GM21619 (cell line): ENCODE data around the gene CYFIP1.
"Not testable (repeated sequence)": the region's sequence is repeated elsewhere in the genome, so short reads cannot be mapped to it uniquely, and the experiment has no call there.

Experiments used
- ATAC-seq: cut with Tn5 transposase; IDR thresholded peaks from one replicate; pipeline ENCODE4 v1.9.1; 2021; ENCODE audit not compliant: unreplicated experiment

The CYFIP1 gene

DNA sequence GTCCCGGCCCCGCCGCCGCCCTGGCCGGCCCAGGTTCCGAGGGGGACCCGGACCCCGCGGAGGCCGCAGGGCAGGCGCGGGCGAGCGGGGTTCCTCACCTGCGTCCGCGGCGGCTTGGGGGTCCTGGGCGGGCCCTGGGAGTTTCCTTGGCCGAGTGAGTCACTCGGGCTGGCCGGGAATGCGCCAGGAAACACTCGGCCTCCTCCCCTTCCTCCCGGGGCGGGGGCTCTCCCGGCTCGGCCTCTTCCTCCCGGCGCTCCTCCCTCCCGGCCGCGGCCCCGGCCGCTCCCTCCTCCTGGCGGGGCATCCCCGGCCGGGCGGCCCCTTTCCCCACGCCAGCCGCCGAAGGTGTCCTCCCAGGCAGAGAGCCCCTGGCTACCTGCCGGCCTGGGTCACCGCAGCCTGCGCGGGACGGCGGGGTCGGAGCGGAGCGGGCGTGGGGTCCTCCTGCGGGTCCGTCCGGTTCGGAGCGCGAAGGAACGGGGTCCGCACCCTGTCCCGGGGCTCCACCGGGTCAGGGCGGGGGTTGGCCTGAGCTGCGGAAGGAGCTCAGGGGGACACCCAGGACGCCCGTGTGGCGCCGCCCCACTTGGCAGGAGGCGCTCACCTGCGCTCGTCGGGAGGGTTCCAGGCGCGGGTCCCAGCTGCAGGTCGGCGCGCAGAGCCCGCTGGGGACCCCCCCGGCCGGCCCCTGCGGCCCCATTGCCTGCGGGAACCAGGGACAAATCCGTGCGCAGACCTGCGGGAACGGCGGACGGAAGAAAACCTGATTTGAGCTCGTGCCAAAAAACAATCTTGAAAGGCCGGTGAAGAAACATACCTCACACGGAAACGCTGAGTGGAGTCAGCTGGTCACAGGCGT is at the start of gene CYFIP1:
TSS of gene CYFIP1 (minus strand) at position 180 of the 862 bp plus-strand sequence. CDS start 33,083 bp downstream, outside the sequence.
- peak; percentile 59 for ATAC-seq

DNA sequence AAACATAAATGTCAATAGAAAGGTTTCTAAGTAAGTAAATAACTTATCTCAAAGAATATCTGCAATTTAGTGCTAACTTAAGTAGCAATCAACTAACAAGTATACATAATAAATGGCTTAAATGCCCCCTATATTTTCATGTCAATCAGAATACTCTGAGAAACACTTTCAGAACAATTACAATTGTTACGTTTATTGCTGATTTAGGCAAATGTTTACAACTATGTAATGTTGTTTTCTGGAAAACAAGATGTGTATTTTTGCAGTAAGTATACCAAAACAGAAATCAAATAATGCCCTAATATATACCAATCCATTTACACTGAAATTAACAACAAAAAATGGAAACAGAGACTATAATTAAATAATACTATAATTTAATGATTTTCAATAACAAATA is 46.0 kb upstream of the CYFIP1 start:
- no peak for ATAC-seq

DNA sequence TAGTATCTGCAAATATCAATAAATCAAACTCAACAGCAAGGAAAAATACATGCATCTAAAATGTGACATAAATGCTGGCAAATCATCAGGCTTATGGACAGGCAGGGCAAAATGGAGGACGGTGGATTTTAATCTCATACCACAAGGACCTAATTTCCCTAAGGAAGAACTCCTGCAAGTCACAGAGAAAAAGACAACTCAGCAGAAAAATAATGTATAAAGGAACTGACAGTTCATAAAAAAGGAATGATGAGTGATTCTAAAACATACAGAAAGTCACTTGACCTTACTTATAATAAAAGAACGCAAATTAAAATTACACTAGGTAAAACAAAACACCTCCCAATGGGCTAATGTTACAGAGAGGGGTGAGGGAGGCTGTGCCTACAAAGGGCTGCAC is 42.0 kb upstream of the CYFIP1 start:
- no peak for ATAC-seq

DNA sequence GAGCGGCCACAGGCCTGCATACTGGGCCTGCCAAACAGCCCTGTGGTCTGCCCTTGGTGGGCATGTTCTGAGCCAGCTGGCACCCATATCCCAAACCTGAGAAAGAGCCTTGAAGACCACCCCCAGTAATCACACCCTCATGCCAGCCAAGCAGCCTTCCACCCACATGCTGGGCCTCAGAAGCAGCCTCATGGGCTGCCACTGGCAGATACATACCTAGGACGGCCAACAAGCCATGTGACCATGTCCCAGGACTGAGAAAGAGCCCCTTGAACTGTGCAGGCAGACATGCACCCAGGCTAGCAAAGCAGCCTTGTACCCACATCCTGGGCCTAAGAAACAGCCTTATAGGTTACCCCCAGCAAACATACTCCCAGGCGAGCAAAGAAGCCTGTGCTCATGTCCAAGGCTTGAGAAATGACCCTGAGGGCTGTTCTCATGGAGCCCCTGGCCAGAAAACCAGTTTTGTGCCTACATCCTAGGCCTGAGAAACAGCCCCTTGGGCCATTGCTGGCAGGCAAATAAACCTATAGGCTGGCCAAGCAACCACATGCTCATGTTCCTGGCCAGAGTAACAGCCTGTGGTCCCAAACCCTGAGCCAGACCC is 34.3 kb upstream of the CYFIP1 start:
- no peak for ATAC-seq

DNA sequence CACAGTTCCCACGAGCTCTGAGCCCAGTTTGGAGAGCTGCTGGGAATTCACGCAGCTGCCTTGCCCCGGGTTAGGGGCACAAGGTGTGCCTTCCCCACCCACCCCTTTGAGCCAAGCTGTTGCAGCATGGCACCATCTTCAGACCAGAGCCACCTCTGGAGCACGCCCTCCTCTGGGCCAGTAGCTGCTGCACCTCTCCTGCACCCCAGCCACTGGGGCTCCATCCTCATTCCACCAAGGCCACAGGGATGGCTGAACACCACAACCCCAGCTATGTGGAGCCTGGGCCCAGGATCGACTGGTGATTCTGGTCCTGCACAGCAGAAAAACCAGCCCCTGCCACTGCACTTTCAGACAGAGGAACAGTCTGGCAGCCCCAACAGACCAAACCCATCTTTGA is 33.5 kb upstream of the CYFIP1 start:
- ATAC-seq = no peak

DNA sequence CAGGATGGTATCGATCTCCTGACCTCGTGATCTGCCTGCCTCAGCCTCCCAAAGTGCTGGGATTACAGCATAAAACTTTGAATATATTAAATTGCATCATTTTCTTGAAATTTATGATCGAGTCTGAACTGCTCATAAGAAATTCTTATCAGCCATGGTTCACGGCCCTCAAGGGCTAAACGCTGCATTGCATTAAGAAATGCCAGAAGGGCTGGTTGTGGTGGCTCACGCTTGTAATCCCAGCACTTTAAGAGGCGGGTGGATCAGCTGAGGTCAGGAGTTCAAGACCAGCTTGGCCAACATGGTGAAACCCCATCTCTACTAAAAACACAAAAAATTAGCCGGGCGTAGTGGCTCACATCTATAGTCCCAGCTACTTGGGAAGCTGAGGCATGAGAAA is 32.4 kb upstream of the CYFIP1 start:
- ATAC-seq = not testable (repeated sequence)

DNA sequence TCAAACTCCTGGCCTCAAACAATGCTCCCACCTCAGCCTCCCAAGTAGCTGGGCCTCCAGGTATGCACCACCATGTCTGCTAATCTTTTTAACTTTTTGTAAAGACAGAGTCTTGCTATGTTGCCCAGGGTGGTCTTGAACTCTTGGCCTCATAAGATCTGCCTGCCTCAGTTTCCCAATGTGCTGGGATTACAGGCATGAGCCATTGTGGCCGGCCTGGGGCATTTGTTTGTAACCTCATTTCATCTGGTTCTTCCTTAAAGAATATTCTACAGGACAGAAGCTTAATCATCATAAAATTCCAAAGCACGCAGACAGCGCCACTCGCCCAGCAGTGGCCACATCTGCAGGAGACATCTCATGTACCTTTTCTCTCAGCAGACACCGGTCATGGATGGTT is 23.6 kb upstream of the CYFIP1 start:
- no peak for ATAC-seq

DNA sequence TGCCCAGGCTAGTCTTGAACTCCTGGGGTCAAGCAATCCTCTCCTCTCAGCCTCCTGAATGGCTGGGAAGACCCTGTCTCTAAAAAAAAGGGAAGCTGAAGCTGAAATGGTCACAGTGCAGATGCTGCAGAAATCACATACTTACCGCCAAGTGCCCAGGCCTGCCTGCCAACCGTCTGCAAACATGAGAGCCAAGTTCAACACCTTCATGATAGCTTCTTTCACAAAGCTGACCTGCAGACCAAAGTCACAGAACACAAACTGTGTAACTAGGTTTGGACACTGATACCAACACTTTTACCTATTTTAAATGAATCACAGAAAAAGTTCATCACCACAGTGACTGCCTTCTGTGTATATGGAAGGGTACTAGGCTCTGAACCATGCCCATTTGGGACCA is 22.8 kb upstream of the CYFIP1 start:
- ATAC-seq = no peak

DNA sequence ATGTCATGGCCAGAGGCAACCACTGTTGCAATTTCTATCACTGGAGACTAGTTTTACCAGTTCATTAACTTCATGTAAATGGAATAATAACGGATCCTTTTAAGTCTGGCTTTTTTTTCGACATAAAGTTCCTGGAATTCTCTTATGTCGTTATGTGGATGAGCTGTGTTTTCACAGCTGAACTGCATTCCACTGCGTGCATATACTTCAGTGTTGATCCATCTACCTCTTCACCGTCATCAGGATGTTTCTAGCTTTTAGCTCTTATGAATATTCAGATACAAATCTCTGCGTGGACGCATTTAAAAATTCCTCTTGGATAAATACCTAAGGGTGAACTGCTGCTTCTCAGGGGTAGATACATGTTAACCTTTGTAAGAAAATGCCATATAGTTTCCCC is 15.6 kb upstream of the CYFIP1 start:
- no peak for ATAC-seq

DNA sequence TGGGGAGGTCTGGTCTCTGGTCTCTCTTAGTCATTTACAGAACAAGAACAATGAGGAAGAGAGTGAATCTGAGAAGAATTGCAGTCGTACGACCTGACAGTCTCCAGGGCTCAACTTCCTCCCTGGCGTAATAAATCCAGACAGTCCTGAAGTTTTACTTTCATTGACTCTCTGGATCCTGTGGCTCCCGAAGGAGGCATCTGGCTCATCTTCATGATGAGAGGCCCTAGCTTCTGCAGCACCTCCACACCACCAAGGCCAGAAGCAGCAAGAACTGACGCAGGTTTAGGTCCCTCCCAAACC is 11.8 kb upstream of the CYFIP1 start:
- no peak for ATAC-seq

DNA sequence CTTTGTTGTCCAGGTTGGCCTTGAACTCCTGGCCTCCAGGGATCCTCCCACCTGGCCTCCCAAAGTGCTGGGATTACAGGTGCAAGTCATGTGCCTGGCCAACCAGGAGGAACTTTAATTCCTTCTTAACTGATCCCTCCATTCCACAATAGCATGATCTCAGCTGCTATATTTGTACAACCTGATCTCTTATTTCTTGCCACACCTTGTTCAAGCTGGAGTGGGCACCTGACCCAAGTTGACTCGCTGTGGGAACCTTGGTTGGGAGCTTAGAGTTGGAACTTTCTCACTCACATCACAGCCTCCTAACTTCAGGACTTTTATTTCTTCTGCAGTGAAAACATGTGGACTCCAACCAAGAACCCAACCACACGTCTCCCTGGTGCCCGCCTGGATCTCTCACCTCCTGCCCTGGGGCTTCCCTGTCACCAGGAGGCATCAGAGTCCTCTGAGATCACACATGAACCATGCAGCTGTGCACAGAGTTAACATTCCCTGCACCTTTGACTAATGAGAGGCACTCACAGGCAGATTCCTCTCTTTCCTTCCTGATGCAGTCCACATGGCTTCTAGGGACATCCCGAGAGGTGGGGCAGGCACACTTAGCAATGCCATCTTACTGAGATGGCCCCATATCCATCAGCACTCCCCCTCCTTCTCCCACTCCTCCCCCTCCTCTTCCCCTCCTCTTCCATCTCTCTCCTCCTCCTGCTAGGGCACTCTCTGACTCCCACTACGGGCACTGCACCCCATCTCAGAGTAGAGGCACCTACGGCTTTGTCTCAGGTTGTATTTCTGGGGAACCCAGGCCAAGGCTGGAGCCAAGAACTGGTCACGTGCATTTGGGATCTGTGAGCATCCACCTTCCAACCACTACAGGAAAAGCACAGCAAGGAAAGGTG is 9.7 kb upstream of the CYFIP1 start:
- ATAC-seq = no peak

DNA sequence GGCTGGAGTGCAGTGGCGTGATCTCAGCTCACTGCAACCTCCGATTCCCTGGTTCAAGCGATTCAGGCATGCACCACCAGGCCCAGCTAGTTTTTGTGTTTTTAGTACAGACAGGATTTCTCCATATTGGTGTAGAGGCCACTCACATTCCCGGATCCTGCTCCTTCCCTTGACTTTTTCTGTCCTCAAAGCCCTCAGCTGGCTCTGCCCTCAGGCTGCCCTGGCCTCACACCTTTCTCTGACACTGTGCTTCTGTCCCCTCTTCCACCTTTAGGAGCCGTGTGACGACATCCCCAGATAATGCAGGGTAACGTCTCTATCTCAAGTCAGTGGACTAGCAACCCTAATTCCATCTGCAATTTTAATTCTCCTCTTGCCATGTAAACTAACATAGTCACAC is 8.6 kb upstream of the CYFIP1 start:
- ATAC-seq = no peak

DNA sequence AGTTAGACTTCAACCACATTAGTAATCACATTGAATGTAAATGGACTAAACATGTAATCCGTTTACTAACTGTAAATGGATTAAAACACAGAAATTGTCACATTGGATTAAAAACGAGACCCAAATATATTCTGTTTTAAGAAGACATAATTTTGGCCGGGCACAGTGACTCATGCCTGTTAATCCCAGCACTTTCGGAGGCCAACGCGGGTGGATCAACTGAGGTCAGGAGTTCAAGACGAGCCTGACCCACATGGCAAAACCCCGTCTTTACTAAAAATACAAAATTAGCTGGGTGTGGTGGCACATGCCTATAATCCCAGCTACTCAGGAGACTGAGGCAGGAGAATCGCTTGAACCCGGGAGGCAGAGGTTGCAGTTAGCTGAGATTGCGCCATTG is 1.8 kb upstream of the CYFIP1 start:
- ATAC-seq = not testable (repeated sequence)

DNA sequence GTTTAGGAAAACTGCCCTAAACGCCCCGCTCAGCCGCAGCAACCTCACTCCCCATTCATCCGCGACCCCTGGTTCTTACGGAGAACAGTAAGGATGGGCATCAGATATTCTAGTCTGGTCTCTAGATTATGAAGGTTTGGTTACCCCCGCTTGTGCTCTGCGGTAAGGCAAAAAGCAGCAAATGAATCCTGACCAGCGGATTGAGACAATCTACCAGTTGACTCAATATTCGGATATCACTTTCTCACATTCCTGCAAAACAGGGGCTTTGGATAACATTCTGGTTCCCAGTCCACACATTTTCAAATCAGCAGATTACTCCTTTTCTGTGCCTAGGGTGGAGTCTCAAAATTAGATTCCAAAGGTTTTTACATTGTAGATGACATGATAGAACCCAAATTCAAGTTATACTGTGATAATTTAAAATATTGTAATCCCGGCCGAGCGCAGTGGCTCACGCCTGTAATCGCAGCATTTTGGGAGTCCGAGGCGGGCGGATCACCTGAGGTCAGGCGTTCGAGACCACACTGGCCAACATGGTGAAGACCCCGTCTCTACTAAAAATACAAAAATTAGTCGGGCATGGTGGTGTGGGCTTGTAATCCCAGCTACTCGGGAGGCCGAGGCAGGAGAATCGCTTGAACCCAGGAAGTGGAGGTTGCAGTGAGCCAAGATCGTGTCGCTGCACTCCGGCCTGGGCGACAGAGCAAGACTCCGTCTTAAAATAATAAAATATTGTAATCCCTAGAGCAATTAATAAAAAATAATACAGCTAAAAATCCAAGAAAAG is 1.1 kb upstream of the CYFIP1 start:
- no peak for ATAC-seq

DNA sequence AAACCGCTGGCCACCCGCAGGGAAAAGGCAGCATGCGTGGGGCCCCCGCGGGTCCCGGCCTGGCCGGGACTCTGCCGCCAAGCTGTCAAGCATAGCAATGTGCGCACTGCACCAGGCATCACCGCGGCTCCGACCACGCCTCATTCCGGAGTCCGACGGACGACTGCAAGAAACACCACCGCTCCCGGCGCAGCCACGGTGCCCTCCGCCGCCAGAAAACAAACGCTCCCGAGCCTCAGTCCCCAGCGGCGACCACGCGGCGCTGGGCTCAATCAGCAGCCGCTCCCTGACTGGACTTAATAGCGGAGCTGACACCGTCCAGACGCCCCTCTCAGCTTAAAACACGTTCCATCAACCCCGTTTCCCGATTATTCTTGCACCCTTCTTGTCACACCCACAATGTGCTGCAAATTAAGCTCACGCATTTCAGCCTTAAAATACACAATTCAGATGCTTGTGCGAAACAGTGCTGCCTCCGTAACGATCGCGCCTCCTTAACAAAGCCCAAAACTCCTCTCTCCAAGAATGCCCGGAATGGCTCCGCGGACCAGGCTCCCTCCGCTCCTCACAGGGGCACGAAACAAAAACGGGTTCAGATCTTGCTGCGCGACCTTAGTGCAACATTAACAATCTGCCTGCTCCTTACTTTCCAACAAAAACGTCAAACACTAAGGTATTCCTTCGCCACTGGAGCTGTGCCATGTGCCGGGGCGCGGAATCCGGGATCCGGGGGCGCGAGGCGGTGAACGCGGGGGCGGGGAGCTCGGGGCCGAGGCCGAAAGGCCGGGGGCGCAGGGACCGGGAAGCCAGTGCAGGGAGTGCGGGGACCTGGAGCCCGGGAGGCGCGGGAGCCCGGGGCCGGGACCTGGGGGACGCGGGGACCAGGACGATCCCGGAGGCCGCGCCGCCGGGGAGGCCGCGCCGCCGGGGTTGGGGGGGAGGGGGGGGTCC is 655 bp downstream of the CYFIP1 start:
- peak; percentile 46 for ATAC-seq

DNA sequence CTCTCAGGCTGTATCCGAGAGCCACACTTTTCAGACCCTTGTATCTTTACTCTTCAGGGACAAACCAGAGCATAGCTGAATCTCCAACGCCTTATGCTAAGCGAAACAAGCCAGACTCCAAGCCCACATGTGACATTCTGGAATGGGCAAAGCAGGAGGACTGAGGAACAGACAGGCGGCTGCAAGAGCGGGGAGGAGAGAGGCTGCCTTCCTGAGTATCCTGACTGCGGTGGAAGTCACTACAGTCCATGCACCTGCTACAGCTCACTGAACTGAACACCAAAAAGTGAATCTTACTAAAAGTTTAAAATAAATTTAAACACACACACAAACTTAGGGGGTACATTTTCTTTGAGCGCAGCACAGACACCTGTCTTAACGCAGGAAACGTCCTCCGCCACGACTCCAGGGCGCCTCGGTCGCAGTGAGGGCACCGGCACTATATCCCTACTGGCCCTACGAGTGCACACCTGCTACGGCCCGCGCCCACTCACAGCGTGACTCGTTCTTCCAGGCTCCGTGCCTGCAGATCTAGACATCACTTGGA is 1.4 kb downstream of the CYFIP1 start:
- peak; percentile 30 for ATAC-seq

DNA sequence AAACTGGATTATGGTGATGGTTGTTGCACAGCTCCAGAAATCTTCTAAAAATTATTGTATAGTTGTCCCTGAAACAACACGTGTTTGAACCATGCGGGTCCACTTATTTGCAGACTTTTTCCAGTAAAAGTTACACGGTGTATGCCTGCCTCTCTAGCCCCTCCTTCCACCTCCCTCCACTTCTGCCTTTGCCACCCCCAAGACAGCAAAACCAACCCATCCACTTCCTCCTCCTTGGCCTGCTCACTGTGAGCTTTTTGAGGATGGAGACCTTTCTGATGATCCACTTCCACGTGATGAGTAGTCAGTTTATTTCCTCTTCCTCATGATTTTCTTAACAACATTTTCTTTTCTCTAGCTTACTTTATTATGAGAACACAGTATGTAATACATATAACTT is 5.4 kb downstream of the CYFIP1 start:
- ATAC-seq = no peak

DNA sequence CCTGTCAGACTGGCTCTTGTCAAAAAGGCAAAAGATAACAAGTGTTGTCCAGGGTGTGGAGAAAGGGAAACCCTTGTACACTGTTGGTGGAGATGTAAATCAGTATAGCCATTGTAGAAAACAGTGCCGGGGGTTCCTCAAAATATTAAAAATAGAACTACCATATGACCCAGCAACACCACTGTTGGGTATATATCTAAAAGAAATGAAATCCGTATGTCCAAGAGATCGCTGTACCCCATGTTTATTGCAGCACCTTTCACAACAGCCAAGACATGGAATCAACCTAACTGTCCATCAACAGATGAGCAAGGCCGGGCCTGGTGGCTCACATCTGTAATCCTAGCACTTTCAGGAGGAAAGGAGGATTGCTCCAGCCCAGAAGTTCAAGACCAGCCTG is 6.2 kb downstream of the CYFIP1 start:
- ATAC-seq = no peak

DNA sequence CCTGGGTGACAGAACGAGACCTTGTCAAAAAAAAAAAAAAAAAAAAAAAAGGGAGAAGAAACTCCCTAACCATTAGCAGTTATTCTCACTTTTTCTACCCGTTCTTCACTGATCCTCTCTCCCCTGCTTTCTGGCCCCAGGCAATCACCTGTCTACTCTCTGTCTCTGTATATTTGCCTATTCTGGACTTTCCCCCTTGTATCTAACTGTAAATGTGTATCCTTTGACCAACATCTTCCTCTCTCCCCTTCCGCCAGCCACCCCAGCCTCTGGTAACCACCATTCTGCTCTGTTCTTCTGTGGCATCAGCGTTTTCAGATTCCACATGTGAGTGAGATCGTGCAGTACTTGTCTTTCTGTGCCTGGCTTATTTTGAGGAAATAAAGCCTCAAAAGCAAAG is 6.9 kb downstream of the CYFIP1 start:
- ATAC-seq = peak; percentile 77

DNA sequence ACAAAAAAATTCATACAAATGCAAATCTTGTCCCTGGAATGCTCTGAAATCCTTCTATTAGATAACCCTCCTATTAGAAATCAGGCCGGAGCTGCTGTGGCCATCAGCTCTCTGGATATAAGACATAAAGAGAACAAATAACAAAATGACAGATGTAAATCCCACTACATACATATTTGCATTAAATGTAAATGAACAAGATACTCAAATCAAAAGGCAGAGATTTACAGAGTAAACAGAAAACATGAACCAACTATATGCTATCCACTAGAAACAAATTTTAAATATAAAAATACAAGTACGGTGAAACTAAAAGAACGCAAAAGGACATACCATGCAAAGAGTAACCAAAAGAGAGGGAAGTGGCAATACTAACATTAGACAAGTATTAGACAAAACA is 10.7 kb downstream of the CYFIP1 start:
- no peak for ATAC-seq
